Measurements from ENCODE around the gene BRCA2.

DNA sequence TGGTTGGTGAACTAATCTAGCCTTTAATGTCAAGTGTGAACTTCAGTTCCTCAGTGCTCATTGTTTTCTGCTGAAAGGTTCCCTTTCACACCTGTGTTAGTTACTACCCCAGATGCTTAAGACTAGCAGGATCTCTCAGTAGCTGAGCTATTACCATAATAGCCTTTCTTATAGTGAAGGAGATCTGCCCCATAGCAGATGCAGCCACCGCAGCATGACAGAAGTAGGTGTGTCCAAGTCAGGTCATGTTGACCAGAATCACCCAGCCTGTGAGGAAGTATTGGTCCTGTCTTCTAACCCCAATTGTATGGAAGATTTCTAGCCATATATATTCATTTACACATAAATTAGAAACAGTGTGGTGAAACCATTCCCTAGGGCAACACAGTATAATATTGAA, 37.5 kb upstream of the BRCA2 start:
- TF ChIP-seq, protein P1, sequence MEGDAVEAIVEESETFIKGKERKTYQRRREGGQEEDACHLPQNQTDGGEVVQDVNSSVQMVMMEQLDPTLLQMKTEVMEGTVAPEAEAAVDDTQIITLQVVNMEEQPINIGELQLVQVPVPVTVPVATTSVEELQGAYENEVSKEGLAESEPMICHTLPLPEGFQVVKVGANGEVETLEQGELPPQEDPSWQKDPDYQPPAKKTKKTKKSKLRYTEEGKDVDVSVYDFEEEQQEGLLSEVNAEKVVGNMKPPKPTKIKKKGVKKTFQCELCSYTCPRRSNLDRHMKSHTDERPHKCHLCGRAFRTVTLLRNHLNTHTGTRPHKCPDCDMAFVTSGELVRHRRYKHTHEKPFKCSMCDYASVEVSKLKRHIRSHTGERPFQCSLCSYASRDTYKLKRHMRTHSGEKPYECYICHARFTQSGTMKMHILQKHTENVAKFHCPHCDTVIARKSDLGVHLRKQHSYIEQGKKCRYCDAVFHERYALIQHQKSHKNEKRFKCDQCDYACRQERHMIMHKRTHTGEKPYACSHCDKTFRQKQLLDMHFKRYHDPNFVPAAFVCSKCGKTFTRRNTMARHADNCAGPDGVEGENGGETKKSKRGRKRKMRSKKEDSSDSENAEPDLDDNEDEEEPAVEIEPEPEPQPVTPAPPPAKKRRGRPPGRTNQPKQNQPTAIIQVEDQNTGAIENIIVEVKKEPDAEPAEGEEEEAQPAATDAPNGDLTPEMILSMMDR (IDR thresholded peaks at IDR 0.05), result no peak
- no peak for TF ChIP-seq POLR2A (IDR thresholded peaks at IDR 0.05)
